Measurements from ENCODE around the gene APBA2. TPM values are rescaled to one million over a fixed set of nuclear protein-coding genes. Genes with fewer than 3 reads are reported as not detected.

The APBA2 gene
- total and polyA plus RNA-seq, 2 of the 4 experiments (the other 2 are of a cell fraction): 21.7 to 33.0 TPM

DNA sequence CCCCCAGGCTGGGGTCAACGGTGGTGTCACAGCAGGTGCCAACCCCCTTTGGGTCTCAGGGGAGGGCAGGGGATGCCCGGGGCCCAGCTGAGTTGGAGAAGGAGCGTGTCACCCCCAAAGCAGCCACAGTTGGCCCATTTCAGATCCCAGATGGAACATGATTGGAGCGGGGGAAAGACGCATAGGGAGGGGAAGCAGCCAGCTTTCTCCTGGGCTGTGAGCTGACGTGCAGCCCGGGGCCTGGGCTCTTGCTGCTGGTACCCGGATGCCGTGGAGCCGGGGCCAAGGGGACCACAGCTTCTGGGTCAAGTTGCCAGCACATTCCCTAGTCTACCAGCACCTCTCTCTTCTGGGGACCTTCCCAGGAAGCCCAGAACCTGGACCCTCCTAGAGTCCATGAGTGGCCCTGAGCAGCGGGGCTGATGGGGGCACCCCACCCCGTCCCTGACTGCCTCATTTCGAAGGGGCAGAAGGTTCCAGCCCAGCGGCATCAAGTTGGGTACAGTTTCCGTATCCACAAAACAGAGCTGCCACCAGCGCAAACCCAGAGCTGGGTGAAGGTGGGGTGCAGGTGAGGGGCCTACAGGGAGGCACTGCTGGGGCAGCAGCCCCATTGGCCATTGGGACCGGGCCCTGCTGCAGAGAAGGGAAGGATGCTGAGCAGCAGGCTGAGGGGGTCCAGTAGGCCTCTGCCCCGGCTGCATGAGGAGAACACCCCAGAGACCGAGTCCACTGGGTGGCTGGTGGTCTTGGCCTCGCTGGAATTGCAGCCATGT, 235.0 kb downstream of the APBA2 start:
- Histone ChIP-seq H3K4me3 (ENCODE audit: insufficient read depth, low read depth, low read length) (no peak overlapping the region), H4K8ac (ENCODE audit: low read depth in 2 of 2, low read length in 2 of 2) (no peak overlapping the region), H3K14ac (replicated peaks; ENCODE audit: low read depth, low read length) (no peak overlapping the region), H4K5ac (ENCODE audit: low read depth, low read length) (no peak overlapping the region), H3K27ac (ENCODE audit: insufficient read depth, low read length) (no peak overlapping the region), H2AK5ac (ENCODE audit: low read depth, low read length) (no peak overlapping the region), H2BK20ac (ENCODE audit: low read depth, low read length) (no peak overlapping the region), H3K27me3 (ENCODE audit: control insufficient read depth, insufficient read depth, low read length) (peaks cover 5% of the 10 kb centered on the region), H4K91ac (ENCODE audit: insufficient read depth, low read depth, low read length) (no peak overlapping the region), H3K4me2 (ENCODE audit: low read depth, low read length) (no peak overlapping the region), H2AFZ (replicated peaks; ENCODE audit: low read length, poor library complexity) (no peak overlapping the region), H3K4ac (ENCODE audit: low read depth, low read length) (no peak overlapping the region), H3K9me3 (ENCODE audit: control insufficient read depth, insufficient read depth, low read length) (no peaks in the 10 kb centered on the region), H2BK15ac (ENCODE audit: low read depth, low read length) (no peak overlapping the region), H3K9ac (ENCODE audit: low read depth, low read length) (no peak overlapping the region), H2BK5ac (ENCODE audit: low read depth, low read length, poor library complexity, severe bottlenecking) (no peak overlapping the region), H3K79me1 (ENCODE audit: low read depth in 1 of 2, low read length in 2 of 2) (no peaks in the 10 kb centered on the region), H3K36me3 (ENCODE audit: control insufficient read depth, insufficient read depth, low read length) (no peaks in the 10 kb centered on the region), H3K9me1 (ENCODE audit: insufficient read depth, low read length) (no peaks in the 10 kb centered on the region), H4K20me1 (ENCODE audit: insufficient read depth, low read length) (no peaks in the 10 kb centered on the region), H3K4me1 (ENCODE audit: control insufficient read depth, insufficient read depth, low read length) (no peaks in the 10 kb centered on the region), H3K56ac (ENCODE audit: extremely low read depth, insufficient read depth, low read length) (no peak overlapping the region), H3K18ac (ENCODE audit: low read depth, low read length) (no peak overlapping the region), H2AK9ac (replicated peaks; ENCODE audit: low read depth, low read length, poor library complexity) (no peak overlapping the region), H2BK120ac (ENCODE audit: low read depth, low read length) (no peak overlapping the region), H3K23ac (ENCODE audit: low read depth, low read length) (no peak overlapping the region)
- ChIA-PET CTCF (no interaction called here), POLR2A (ENCODE audit: unreplicated experiment) (no interaction called here)
- no peak for ATAC-seq (ENCODE audit: low read depth)
- dilution Hi-C loops (cut with HindIII; ENCODE audit: low sequenced_read_pairs, unreplicated experiment): no loop called here
- intact Hi-C loops (cut with micrococcal nuclease): no loop called here
- no peak for DNase-seq
- WGBS, 2 experiments (ENCODE audit: extremely low coverage in 2 of 2, insufficient read length in 1 of 2): 81% methylated on average over 5 of the region's 20 CpGs; no CpG with 5 or more reads in 1 of the 2 experiments
- TF ChIP-seq SMC3 (IDR thresholded peaks at IDR 0.05; ENCODE audit: low read depth, low read length): no peak
- no peak for TF ChIP-seq CHD1 (IDR thresholded peaks at IDR 0.05; ENCODE audit: low read depth, low read length)
- no peak for TF ChIP-seq POLR2A (IDR thresholded peaks at IDR 0.05; ENCODE audit: low read depth, low read length)
- no peak for TF ChIP-seq BHLHE40 (IDR thresholded peaks at IDR 0.05; ENCODE audit: low read depth, low read length)
- no peak for TF ChIP-seq MAZ (IDR thresholded peaks at IDR 0.05; ENCODE audit: borderline replicate concordance, low read depth, low read length)
- TF ChIP-seq MXI1 (IDR thresholded peaks at IDR 0.05; ENCODE audit: borderline replicate concordance, low read depth, low read length): no peak
- no peak for TF ChIP-seq FOS (IDR thresholded peaks at IDR 0.05; ENCODE audit: low read depth, low read length)
- no peak for TF ChIP-seq RAD21 (IDR thresholded peaks at IDR 0.05; ENCODE audit: low read length)
- no peak for TF ChIP-seq CEBPB (IDR thresholded peaks at IDR 0.05; ENCODE audit: low read depth, low read length)
- TF ChIP-seq, protein P1, sequence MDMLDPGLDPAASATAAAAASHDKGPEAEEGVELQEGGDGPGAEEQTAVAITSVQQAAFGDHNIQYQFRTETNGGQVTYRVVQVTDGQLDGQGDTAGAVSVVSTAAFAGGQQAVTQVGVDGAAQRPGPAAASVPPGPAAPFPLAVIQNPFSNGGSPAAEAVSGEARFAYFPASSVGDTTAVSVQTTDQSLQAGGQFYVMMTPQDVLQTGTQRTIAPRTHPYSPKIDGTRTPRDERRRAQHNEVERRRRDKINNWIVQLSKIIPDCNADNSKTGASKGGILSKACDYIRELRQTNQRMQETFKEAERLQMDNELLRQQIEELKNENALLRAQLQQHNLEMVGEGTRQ (IDR thresholded peaks at IDR 0.05; ENCODE audit: low read depth, low read length): no peak
- in situ Hi-C loops (cut with MboI; ENCODE audit: low sequenced_read_pairs): no loop called here
- BruUV-seq (replicated peaks): no TSS peak
